CD4-positive, alpha-beta memory T cell (primary cell): Measurements from ENCODE around the gene BMPR1B. TPM values are rescaled to one million over a fixed set of nuclear protein-coding genes. Genes with fewer than 3 reads are reported as not detected.

Experiments
- CTCF ChIA-PET: fragments of 350-600 bp; sonication (Branson Sonifier 250); formaldehyde crosslinking; loops from one replicate; lab custom pipeline; 2021; ENCODE audit warnings: inconsistent platforms; ENCODE audit not compliant: partially characterized antibody; lab: Charles Lee
- POLR2A ChIA-PET: fragments of 350-600 bp; sonication (Branson Sonifier 250); formaldehyde crosslinking; loops from one replicate; lab custom pipeline; 2021; ENCODE audit not compliant: partially characterized antibody; lab: Charles Lee
- DNase-seq, 5 donors: peaks; one replicate each; pipeline versions ENCODE4 v3.0.0 to v3.0.0-alpha.2; 2020 to 2022; ENCODE audit warnings: mixed read lengths in 1 of 5
- H3K27ac ChIP-seq: one replicate; pipeline ENCODE4 v1.7.0; 2013; ENCODE audit warnings: low read depth, low read length
- H3K27me3 ChIP-seq: 2 replicates; pipeline ENCODE4 v1.7.0; 2013; ENCODE audit warnings: mild to moderate bottlenecking, low read length, moderate library complexity; ENCODE audit not compliant: insufficient read depth
- H3K36me3 ChIP-seq: 2 replicates; pipeline ENCODE4 v1.7.0; 2013; ENCODE audit warnings: mild to moderate bottlenecking, low read length, moderate library complexity; ENCODE audit not compliant: insufficient read depth
- H3K4me1 ChIP-seq: 2 replicates; pipeline ENCODE4 v1.7.0; 2013; ENCODE audit warnings: mild to moderate bottlenecking, low read length, moderate library complexity; ENCODE audit not compliant: insufficient read depth
- H3K4me3 ChIP-seq, 2 donors: one replicate each; pipeline ENCODE4 v1.7.0; 2013; ENCODE audit warnings: low read length in 2 of 2, mild to moderate bottlenecking in 1 of 2
- H3K9me3 ChIP-seq, 2 donors: one replicate each; pipeline ENCODE4 v1.7.0; 2013; ENCODE audit warnings: low read length in 2 of 2, control low read depth in 1 of 2; ENCODE audit not compliant: control insufficient read depth in 1 of 2
- H3K27ac Mint-ChIP-seq, 7 donors: one replicate each; pipeline ENCODE4 v1.8.0; 2020 to 2021; ENCODE audit warnings: mixed read lengths in 7 of 7, mild to moderate bottlenecking in 6 of 7, inconsistent platforms in 3 of 7, moderate library complexity in 3 of 7
- H3K27me3 Mint-ChIP-seq, 2 donors: one replicate each; pipeline ENCODE4 v1.8.0; 2020 to 2021; ENCODE audit warnings: mixed read lengths in 2 of 2
- H3K36me3 Mint-ChIP-seq, 2 donors: one replicate each; pipeline ENCODE4 v1.8.0; 2020 to 2021; ENCODE audit warnings: mixed read lengths in 2 of 2, inconsistent platforms in 1 of 2, mild to moderate bottlenecking in 1 of 2
- H3K4me1 Mint-ChIP-seq, 4 donors: one replicate each; pipeline ENCODE4 v1.8.0; 2020 to 2021; ENCODE audit warnings: mixed read lengths in 4 of 4, mild to moderate bottlenecking in 1 of 4
- H3K4me3 Mint-ChIP-seq, 8 donors: one replicate each; pipeline ENCODE4 v1.8.0; 2020 to 2021; ENCODE audit warnings: mixed read lengths in 8 of 8, mild to moderate bottlenecking in 7 of 8, moderate library complexity in 6 of 8, inconsistent platforms in 3 of 8
- H3K9me3 Mint-ChIP-seq, 8 donors: one replicate each; pipeline ENCODE4 v1.8.0; 2020 to 2021; ENCODE audit warnings: mixed read lengths in 8 of 8, mild to moderate bottlenecking in 5 of 8, inconsistent platforms in 3 of 8, moderate library complexity in 1 of 8
- intact Hi-C: fragments of 100-400 bp; cut with micrococcal nuclease; formaldehyde crosslinking; loops from one replicate; pipeline ENCODE4 v1.15.1; 2023
- polyA plus RNA-seq, 2 donors: library from polyadenylated mRNA; unstranded; fragments of 300-500 nt; fragmentation: Illumina TruSeq; gene quantifications; one replicate each; pipeline ENCODE4 v1.2.3, GENCODE V29; 2021
- total RNA-seq, 2 experiments: library from RNA; stranded (reverse); gene quantifications; one replicate each; pipeline ENCODE4 v1.2.3, GENCODE V29; 2021

The BMPR1B gene
- total RNA-seq = under 1 TPM in 1 of 2 experiments, not detected in 1; 0.17 TPM
- not detected for polyA plus RNA-seq

GRCh38 chr4:94757192-94758140, at the start of gene BMPR1B:
Gene BMPR1B (plus strand): TSS chr4:94757955. CDS start chr4:95104425, 346,470 bp downstream.
- Histone ChIP-seq H3K27me3 (peaks cover 7% of the 10 kb centered on the region), H3K36me3 (no peaks in the 10 kb centered on the region), H3K4me1 (no peaks in the 10 kb centered on the region), H3K9me3 (no peaks in the 10 kb centered on the region), H3K27ac (no peak within 1 kb of the TSS), H3K4me3 (no peak within 1 kb of the TSS)
- ChIA-PET CTCF (no interaction called here), POLR2A (no interaction called here)
- intact Hi-C loops = no loop called here
- Mint-ChIP-seq H3K9me3 (peaks cover 0 to 2% (median 0%) of the 10 kb centered on the region in 8 donors), H3K36me3 (no peaks in the 10 kb centered on the region), H3K4me1 (peaks cover 7 to 18% (median 8%) of the 10 kb centered on the region in 4 donors), H3K4me3 (peak within 1 kb of the TSS; percentile 67 to 76 (median 73)), H3K27me3 (peaks cover 52 to 59% of the 10 kb centered on the region in 2 donors), H3K27ac (no peak within 1 kb of the TSS)
- DNase-seq = no peak

GRCh38 chr4:94711635-94712034, 46.1 kb upstream of the BMPR1B start:
- Histone ChIP-seq H3K27me3 (no peaks in the 10 kb centered on the region), H3K36me3 (no peaks in the 10 kb centered on the region), H3K9me3 (no peaks in the 10 kb centered on the region), H3K4me1 (no peaks in the 10 kb centered on the region), H3K27ac (no peak overlapping the region), H3K4me3 (no peak overlapping the region)
- H3K9me3 Mint-ChIP-seq = peaks cover 0 to 4% (median under 1%) of the 10 kb centered on the region in 8 donors
- no peaks in the 10 kb centered on the region for H3K36me3 Mint-ChIP-seq
- no peak overlapping the region for H3K27ac Mint-ChIP-seq
- no peak for DNase-seq
- POLR2A ChIA-PET = no interaction called here
- no peak overlapping the region for H3K4me3 Mint-ChIP-seq
- CTCF ChIA-PET = no interaction called here
- peaks cover 0 to 5% of the 10 kb centered on the region in 2 donors for H3K27me3 Mint-ChIP-seq
- no peaks in the 10 kb centered on the region for H3K4me1 Mint-ChIP-seq
- intact Hi-C loops = no loop called here

GRCh38 chr4:94714365-94715160, 43.2 kb upstream of the BMPR1B start:
- H3K4me3 ChIP-seq = no peak overlapping the region
- no peak overlapping the region for H3K27ac ChIP-seq
- H3K9me3 ChIP-seq = no peaks in the 10 kb centered on the region
- no peak for DNase-seq
- Mint-ChIP-seq H3K4me3 (no peak overlapping the region), H3K27me3 (peaks cover 2 to 7% of the 10 kb centered on the region in 2 donors), H3K4me1 (no peaks in the 10 kb centered on the region), H3K36me3 (no peaks in the 10 kb centered on the region), H3K27ac (no peak overlapping the region), H3K9me3 (peaks cover 0 to 3% (median 0%) of the 10 kb centered on the region in 8 donors)
- ChIA-PET POLR2A (no interaction called here), CTCF (no interaction called here)
- intact Hi-C loops = no loop called here
- H3K27me3 ChIP-seq = no peaks in the 10 kb centered on the region
- no peaks in the 10 kb centered on the region for H3K4me1 ChIP-seq
- H3K36me3 ChIP-seq = no peaks in the 10 kb centered on the region

- H3K36me3 ChIP-seq = no peaks in the 10 kb centered on the region
- Mint-ChIP-seq H3K27ac (no peak overlapping the region), H3K9me3 (peaks cover 0 to 3% (median 0%) of the 10 kb centered on the region in 8 donors), H3K36me3 (no peaks in the 10 kb centered on the region), H3K27me3 (peaks cover 2 to 8% of the 10 kb centered on the region in 2 donors), H3K4me1 (no peaks in the 10 kb centered on the region), H3K4me3 (no peak overlapping the region)
- intact Hi-C loops = no loop called here
- H3K27me3 ChIP-seq = no peaks in the 10 kb centered on the region
- no peak overlapping the region for H3K27ac ChIP-seq
- no peaks in the 10 kb centered on the region for H3K4me1 ChIP-seq
- no peaks in the 10 kb centered on the region for H3K9me3 ChIP-seq
- no peak for DNase-seq
- CTCF ChIA-PET = interaction anchor here (0.9 kb wide), 1 partner anchor 15 kb away, joined by 4 read pairs; no protein-coding TSS in a partner anchor
- POLR2A ChIA-PET = no interaction called here
- H3K4me3 ChIP-seq = no peak overlapping the region
These were observed 42.0 kb upstream of the BMPR1B start for GRCh38 chr4:94715726-94716125.

GRCh38 chr4:94721310-94721709, 36.4 kb upstream of the BMPR1B start:
- Histone ChIP-seq H3K9me3 (no peaks in the 10 kb centered on the region), H3K27ac (no peak overlapping the region), H3K27me3 (no peaks in the 10 kb centered on the region), H3K4me3 (no peak overlapping the region), H3K36me3 (no peaks in the 10 kb centered on the region), H3K4me1 (no peaks in the 10 kb centered on the region)
- DNase-seq = no peak
- Mint-ChIP-seq H3K27me3 (peaks cover 2 to 4% of the 10 kb centered on the region in 2 donors), H3K4me1 (no peaks in the 10 kb centered on the region), H3K9me3 (peaks cover 0 to 3% (median 0%) of the 10 kb centered on the region in 8 donors), H3K36me3 (no peaks in the 10 kb centered on the region), H3K4me3 (no peak overlapping the region), H3K27ac (no peak overlapping the region)
- ChIA-PET CTCF (no interaction called here), POLR2A (no interaction called here)
- intact Hi-C loops = no loop called here

GRCh38 chr4:94722270-94722669, 35.5 kb upstream of the BMPR1B start:
- CTCF ChIA-PET = no interaction called here
- Histone ChIP-seq H3K9me3 (no peaks in the 10 kb centered on the region), H3K4me3 (no peak overlapping the region), H3K27ac (no peak overlapping the region), H3K36me3 (no peaks in the 10 kb centered on the region), H3K4me1 (no peaks in the 10 kb centered on the region), H3K27me3 (no peaks in the 10 kb centered on the region)
- H3K27me3 Mint-ChIP-seq = peaks cover 0 to 1% of the 10 kb centered on the region in 2 donors
- intact Hi-C loops = no loop called here
- no peaks in the 10 kb centered on the region for H3K4me1 Mint-ChIP-seq
- H3K27ac Mint-ChIP-seq = no peak overlapping the region
- POLR2A ChIA-PET = no interaction called here
- H3K9me3 Mint-ChIP-seq = peaks cover 0 to 3% (median 0%) of the 10 kb centered on the region in 8 donors
- no peak for DNase-seq
- no peak overlapping the region for H3K4me3 Mint-ChIP-seq
- H3K36me3 Mint-ChIP-seq = no peaks in the 10 kb centered on the region

- Mint-ChIP-seq H3K36me3 (no peaks in the 10 kb centered on the region), H3K27ac (no peak overlapping the region), H3K9me3 (peaks cover 0 to 3% (median 0%) of the 10 kb centered on the region in 8 donors), H3K4me3 (no peak overlapping the region), H3K27me3 (peaks cover 0 to 1% of the 10 kb centered on the region in 2 donors), H3K4me1 (no peaks in the 10 kb centered on the region)
- H3K9me3 ChIP-seq = no peaks in the 10 kb centered on the region
- H3K27me3 ChIP-seq = no peaks in the 10 kb centered on the region
- H3K4me3 ChIP-seq = no peak overlapping the region
- H3K4me1 ChIP-seq = no peaks in the 10 kb centered on the region
- H3K27ac ChIP-seq = no peak overlapping the region
- intact Hi-C loops = no loop called here
- POLR2A ChIA-PET = no interaction called here
- no peaks in the 10 kb centered on the region for H3K36me3 ChIP-seq
- no peak for DNase-seq
- CTCF ChIA-PET = interaction anchor here (0.6 kb wide), 1 partner anchor 9 kb away, joined by 3 read pairs; no protein-coding TSS in a partner anchor
These were observed 35.0 kb upstream of the BMPR1B start for GRCh38 chr4:94722748-94723147.
